ENCODE measurements around the gene AFAP1.
"Not testable (repeated sequence)": the region's sequence is repeated elsewhere in the genome, so short reads cannot be mapped to it uniquely, and the experiment has no call there.

The AFAP1 gene

GRCh38 chr4:7944599-7945220 lies 5.0 kb upstream of the AFAP1 start:
- DNase-seq: no peak

GRCh38 chr4:7943688-7944087 lies 4.0 kb upstream of the AFAP1 start:
- not testable (repeated sequence) for DNase-seq

DNA sequence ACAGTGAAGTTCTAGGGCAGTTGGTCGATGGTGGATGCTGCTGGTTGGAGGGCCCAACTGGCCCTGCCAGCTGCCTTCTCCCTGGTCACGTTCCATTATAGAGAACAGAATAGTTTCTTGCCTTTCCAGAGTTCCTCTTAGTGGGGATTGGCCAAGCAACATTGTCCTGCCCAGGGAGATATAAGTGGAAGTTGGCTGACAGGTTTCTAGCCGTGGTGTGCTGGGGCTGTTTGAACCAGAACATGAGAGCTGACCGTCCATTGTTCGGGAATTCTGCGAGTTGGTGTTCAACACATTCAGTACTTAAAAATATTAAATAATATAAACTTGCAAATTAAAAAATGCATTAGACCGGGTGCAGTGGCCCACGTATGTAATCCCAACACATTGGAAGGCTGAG lies 3.5 kb upstream of the AFAP1 start:
- DNase-seq: no peak

DNA sequence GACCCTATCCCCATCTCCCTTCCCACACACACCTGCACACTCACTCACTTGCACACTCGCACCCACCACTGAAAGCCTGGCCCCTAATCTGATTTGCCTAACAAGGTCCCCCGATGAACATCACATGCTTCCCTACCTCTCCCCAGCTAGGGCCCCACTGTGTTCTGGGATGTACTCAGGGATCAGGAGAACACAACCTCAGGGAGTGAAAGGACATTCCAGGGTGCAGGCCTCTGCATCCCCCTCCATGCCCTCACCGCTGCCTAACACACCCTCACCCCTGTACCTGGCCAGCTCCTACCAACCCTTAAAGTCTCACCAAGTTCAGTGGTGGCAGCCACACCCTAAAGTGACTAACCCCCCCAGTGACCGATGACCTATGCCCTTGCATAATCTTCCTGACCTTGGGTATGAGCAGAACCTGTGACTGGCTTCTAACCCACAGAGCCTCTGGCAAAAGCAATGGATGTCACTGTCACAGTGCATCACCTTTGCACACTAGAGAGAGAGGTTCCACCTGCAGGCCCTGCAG lies 2.4 kb upstream of the AFAP1 start:
- no peak for DNase-seq

- DNase-seq: no peak
These were observed 1.7 kb upstream of the AFAP1 start for GRCh38 chr4:7941111-7941964.

GRCh38 chr4:7938609-7939376 lies 868 bp downstream of the AFAP1 start:
- DNase-seq: peak; percentile 15

DNA sequence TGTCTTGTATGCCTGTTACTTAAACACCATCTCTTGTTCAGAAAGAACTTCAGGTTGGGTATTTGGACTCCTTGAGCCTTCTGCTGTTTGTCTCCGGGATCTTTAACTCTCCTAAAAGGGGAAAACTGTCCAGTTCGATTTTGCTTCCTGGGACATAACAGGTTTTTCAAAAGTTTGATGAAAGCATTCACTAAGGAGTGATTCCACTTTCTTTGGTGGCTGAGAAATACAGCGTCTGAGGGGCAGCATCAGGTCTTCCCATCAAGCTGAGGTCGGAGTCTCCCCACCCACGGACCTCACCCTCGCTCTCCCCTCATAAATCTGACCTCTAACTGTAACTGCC lies 1.4 kb downstream of the AFAP1 start:
- DNase-seq: no peak

DNA sequence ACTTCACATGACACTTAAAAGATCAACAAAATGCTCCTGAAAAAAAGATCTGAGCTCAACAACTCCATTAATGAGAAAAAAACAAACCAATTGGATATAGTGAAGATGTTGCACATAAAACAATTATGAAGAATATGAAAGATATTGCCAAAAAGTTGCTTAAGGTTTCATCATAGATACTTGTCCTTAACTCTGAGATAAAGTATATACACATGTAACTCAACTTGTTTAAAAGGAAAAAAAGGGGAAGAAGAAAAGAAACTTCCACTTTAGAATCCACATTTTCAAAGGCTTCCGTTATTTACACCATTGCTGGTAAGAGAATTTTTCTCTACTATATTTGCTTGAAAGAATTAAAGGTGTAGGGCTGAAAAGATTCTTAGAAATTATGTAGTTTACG lies 2.7 kb downstream of the AFAP1 start:
- DNase-seq: no peak

GRCh38 chr4:7933651-7934510 lies 5.8 kb downstream of the AFAP1 start:
- DNase-seq: no peak

DNA sequence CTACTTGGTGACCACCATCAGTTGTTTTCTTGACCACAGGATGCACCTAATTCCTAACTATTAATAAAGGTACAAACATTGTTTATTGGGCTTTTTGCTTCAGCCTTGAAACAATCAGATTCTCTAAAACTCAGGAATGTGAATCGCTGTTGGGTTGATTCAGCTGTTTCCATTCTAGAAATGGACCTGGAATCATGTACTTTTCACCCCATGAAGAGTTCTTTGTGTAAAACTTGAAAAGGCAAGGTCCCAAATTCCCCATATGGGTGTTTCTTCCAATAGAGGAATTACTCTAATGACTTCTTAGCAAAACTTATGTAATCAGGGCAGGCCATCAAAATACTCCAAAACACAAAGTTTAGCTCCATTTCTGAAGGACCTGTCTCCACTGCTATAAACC lies 7.4 kb downstream of the AFAP1 start:
- DNase-seq: no peak

DNA sequence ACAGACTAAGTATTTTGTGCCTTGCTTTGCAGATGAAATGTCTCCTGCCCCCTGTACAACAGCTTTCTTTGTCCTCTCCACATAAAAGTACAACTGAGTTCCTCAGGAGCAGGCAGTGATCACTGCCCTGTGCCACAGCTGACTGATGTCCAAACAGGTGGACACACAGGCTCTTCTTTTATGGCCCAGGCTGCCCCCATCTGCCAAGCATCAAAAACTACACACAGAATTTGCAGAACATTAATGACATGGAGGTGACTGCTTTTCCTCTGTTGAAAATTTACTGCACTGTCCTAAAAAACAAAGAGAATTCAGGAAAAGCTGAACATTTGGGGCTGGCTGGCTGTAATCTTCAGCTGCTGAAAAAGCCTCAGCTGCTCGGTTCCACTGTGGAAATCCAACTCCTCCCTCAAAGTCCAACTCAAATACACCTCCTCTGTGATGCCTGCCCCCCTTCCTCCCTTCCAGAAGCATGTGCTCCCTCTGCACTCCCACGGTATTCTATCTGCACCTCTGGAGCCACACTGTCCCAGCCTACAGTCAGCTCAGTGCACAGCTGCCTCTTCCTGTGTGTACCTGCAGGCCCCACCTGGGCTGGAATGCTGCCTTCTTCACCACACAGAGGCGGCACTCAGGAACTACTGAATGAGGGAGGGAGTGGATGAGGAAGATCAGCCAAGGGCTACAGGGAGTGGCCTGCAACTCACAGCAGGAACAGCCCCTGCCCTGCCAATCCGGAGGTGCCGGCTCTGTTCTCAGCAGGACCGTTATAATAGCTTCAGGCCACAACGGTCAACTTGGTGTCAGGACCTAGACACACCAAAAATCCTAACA lies 10.3 kb downstream of the AFAP1 start:
- DNase-seq: no peak

DNA sequence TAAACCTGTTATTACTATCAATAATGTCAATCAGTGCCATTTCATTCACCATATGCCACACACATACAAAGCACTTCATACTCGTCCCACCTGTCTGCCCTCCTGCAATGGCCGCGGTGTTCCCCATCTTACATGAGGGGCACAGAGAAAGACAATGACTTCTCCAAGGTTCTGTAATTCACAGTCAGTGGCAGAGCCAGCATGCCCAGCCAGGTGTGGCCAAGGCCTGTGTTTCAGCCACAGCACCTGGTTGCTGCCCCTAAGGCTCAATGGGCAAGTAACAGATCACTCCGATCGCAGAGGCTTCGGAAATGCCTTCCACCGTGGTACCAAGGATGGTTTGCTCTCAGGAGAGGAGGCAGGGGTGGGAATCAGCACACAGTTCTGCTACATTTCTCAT lies 10.9 kb downstream of the AFAP1 start:
- DNase-seq: no peak

- no peak for DNase-seq
These were observed 12.8 kb downstream of the AFAP1 start for GRCh38 chr4:7926822-7927221.

- DNase-seq: no peak
These were observed 15.1 kb downstream of the AFAP1 start for GRCh38 chr4:7924570-7924969.

GRCh38 chr4:7924163-7924562 lies 15.5 kb downstream of the AFAP1 start:
- no peak for DNase-seq

GRCh38 chr4:7922466-7922865 lies 17.2 kb downstream of the AFAP1 start:
- no peak for DNase-seq

DNA sequence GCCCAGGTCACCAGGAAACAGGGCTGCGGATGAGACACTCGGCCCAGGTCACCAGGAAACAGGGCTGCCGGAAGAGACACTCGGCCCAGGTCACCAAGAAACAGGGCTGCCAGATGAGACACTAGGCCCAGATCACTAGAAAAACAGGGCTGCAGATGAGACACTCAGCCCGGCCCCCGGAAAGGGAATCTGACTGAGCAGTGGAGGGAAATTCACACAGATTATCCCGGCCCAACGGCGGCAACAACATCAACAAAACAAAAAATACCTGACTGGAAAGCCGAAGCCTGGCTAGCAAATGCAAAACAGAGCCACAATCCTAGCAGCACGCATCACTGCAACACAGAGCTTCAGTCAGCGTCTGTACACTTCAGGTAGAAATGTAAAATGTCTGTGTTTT lies 20.7 kb downstream of the AFAP1 start:
- DNase-seq: no peak

DNA sequence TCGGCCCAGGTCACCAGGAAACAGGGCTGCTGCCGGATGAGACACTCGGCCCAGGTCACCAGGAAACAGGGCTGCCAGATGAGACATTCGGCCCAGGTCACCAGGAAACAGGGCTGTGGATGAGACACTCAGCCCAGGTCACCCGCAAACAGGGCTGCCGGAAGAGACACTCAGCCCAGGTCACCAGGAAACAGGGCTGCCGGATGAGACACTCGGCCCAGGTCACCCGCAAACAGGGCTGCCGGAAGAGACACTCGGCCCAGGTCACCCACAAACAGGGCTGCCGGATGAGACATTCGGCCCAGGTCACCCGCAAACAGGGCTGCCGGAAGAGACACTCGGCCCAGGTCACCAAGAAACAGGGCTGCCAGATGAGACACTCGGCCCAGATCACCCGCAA lies 21.5 kb downstream of the AFAP1 start:
- not testable (repeated sequence) for DNase-seq

- DNase-seq: no peak
These were observed 22.0 kb downstream of the AFAP1 start for GRCh38 chr4:7917669-7918068.

DNA sequence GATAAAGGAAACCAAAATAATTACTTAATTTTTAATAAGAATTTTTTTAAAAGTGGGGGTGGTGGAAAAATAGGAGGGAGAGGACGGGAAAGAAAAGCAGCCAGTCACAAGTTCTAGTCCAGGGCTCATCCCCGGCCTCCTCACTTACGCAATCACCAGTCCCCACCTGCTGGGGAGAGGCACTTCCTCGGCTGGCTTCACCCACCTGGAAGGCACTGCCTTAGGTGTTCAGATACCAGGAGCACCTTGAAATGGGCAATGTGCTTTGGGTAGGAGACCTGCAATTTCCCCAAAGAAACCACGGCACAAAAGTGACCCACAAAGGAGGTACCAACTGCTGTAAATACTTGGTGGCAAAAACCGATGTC lies 23.8 kb downstream of the AFAP1 start:
- no peak for DNase-seq

DNA sequence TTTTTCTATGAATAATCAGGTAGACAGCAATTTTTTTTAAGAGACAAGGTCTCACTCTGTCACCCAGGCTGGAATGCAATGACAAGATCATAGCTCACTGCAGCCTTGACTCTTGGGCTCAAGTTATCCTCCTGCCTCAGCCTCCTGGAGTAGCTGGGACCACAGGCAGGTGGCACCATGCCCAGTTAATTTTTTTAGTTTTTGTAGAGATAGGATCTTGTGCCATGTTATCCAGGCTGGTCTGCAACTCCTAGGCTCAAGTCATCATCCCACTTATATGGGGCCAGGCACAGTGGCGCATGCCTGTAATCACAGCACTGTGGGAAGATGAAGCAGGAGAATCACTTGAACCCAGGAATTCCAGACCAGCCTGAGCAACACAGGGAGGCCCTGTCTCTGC lies 26.8 kb downstream of the AFAP1 start:
- DNase-seq: no peak

Measured in stimulated activated CD4-positive, alpha-beta T cell treated with anti-CD3 and anti-CD28 coated beads, Interleukin-4, amount 100 ng/mL, for 1 hour (primary cell).